OCI-LY3 (cell line): ENCODE data around the gene NEK9.

Experiments used
- H2AFZ ChIP-seq: fragments of 200-600, 300-600 bp; shearing (Covaris generic); 2 replicates; pipeline ENCODE4 v1.6.0; 2014; ENCODE audit warnings: antibody characterized with exemption, low read depth, low read length
- H3K27ac ChIP-seq: fragments of 200-600, 300-600 bp; sonication (generic); 2 replicates; pipeline ENCODE4 v1.5.1; 2014; ENCODE audit warnings: mild to moderate bottlenecking, low read length, moderate library complexity, mixed read lengths
- H3K27me3 ChIP-seq: fragments of 200-600, 300-600 bp; sonication (generic); 2 replicates; pipeline ENCODE4 v1.6.1; 2014; ENCODE audit warnings: low read depth, low read length, mixed read lengths
- H3K36me3 ChIP-seq: fragments of 200-600, 300-600 bp; sonication (generic); replicated peaks from 2 replicates; pipeline ENCODE3; 2014; ENCODE audit warnings: low read depth, low read length, mixed read lengths
- H3K4me1 ChIP-seq: fragments of 300-600, 200-600 bp; sonication (generic); 2 replicates; pipeline ENCODE4 v1.6.1; 2014; ENCODE audit warnings: low read length, mixed read lengths
- H3K4me2 ChIP-seq: fragments of 200-600, 300-600 bp; sonication (generic); 2 replicates; pipeline ENCODE4 v1.6.1; 2014; ENCODE audit warnings: low read length, mixed read lengths
- H3K4me3 ChIP-seq: fragments of 300-600, 200-600 bp; sonication (generic); 2 replicates; pipeline ENCODE4 v1.5.1; 2014; ENCODE audit warnings: antibody characterized with exemption, mild to moderate bottlenecking, low read length, moderate library complexity
- H3K79me2 ChIP-seq: fragments of 300-600, 200-600 bp; shearing (Covaris generic); 2 replicates; pipeline ENCODE4 v1.6.1; 2014; ENCODE audit warnings: mild to moderate bottlenecking, low read length, mixed read lengths
- H3K9ac ChIP-seq: fragments of 300-600, 200-600 bp; shearing (Covaris generic); 2 replicates; pipeline ENCODE4 v1.6.0; 2014; ENCODE audit warnings: mild to moderate bottlenecking, low read length, moderate library complexity
- H3K9me3 ChIP-seq: fragments of 200-600, 300-600 bp; shearing (Covaris generic); 2 replicates; pipeline ENCODE4 v1.6.1; 2014; ENCODE audit warnings: low read length, mixed read lengths; ENCODE audit not compliant: insufficient read depth
- H4K20me1 ChIP-seq: fragments of 200-600, 300-600 bp; sonication (generic); 2 replicates; pipeline ENCODE4 v1.6.1; 2016; ENCODE audit warnings: low read length, mixed read lengths; ENCODE audit not compliant: insufficient read depth
- EZH2phosphoT487 ChIP-seq: fragments of 200-600 bp; shearing (Covaris generic); IDR thresholded peaks from 2 replicates; pipeline ENCODE4 v1.6.1; 2018; ENCODE audit warnings: antibody characterized with exemption, mixed run types, low read depth
- TF ChIP-seq, protein P1 (sequence below): fragments of 200-600, 300-600 bp; sonication (generic); IDR thresholded peaks from 2 replicates; pipeline ENCODE4 v1.5.1; 2014; ENCODE audit warnings: antibody characterized with exemption, low read length, low read depth

Gene NEK9

DNA sequence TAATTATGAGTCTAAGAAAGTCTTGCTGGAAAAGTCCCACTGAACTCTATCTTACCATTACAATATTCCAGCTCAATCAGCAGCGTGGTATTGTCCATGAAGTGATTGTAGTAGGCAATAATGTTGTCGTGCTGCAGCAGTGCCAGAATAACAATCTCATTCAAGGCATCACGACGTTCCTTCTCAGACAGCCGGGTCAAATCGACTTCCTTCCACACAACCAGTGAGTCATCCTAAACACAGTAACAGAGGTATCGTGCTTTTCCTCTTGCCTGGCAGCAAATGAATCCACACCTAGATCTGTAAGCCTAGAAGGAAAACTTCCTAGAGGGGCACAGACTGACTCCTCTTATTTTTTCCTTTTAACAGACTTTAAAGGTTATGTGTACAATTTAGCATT, 2.9 kb downstream of the NEK9 start:
- Histone ChIP-seq H3K79me2 (peaks cover 34% of the 10 kb centered on the region), H3K4me3 (no peak overlapping the region), H3K36me3 (peaks cover 21% of the 10 kb centered on the region), H3K27ac (no peak overlapping the region), H3K4me1 (peaks cover 15% of the 10 kb centered on the region), H3K9me3 (no peaks in the 10 kb centered on the region), H3K4me2 (no peak overlapping the region), H3K27me3 (no peaks in the 10 kb centered on the region), H3K9ac (no peak overlapping the region), H2AFZ (no peak overlapping the region), H4K20me1 (no peaks in the 10 kb centered on the region)
- TF ChIP-seq, protein P1, sequence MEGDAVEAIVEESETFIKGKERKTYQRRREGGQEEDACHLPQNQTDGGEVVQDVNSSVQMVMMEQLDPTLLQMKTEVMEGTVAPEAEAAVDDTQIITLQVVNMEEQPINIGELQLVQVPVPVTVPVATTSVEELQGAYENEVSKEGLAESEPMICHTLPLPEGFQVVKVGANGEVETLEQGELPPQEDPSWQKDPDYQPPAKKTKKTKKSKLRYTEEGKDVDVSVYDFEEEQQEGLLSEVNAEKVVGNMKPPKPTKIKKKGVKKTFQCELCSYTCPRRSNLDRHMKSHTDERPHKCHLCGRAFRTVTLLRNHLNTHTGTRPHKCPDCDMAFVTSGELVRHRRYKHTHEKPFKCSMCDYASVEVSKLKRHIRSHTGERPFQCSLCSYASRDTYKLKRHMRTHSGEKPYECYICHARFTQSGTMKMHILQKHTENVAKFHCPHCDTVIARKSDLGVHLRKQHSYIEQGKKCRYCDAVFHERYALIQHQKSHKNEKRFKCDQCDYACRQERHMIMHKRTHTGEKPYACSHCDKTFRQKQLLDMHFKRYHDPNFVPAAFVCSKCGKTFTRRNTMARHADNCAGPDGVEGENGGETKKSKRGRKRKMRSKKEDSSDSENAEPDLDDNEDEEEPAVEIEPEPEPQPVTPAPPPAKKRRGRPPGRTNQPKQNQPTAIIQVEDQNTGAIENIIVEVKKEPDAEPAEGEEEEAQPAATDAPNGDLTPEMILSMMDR, result no peak
- no peak for TF ChIP-seq EZH2phosphoT487

DNA sequence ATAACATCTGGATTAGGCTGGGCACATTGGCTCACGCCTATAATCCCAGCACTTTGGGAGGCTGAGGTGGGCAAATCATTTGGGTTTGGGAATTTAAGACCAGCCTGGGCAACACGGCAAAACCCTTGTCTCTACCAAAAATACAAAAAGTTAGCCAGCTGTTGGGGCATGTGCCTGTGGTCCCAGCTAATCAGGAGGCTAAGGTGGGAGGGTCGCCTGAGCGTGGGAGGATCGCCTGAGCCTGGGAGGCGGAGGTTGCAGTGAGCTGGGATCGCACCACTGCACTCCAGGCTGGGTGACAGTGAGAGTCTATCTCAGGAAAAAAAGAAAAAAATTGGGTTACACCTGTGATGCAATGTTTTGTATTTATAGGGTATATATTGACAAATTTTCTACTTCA, 5.3 kb downstream of the NEK9 start:
- H3K4me1 ChIP-seq, result peaks cover 8% of the 10 kb centered on the region
- no peaks in the 10 kb centered on the region for H3K9me3 ChIP-seq
- no peak overlapping the region for H3K9ac ChIP-seq
- TF ChIP-seq EZH2phosphoT487, result no peak
- TF ChIP-seq, protein P1, result no peak
- no peaks in the 10 kb centered on the region for H3K27me3 ChIP-seq
- H3K79me2 ChIP-seq, result peaks cover 17% of the 10 kb centered on the region
- H3K4me2 ChIP-seq, result no peak overlapping the region
- no peak overlapping the region for H3K27ac ChIP-seq
- no peaks in the 10 kb centered on the region for H4K20me1 ChIP-seq
- H3K4me3 ChIP-seq, result no peak overlapping the region
- H3K36me3 ChIP-seq, result peaks cover 39% of the 10 kb centered on the region
- H2AFZ ChIP-seq, result no peak overlapping the region

DNA sequence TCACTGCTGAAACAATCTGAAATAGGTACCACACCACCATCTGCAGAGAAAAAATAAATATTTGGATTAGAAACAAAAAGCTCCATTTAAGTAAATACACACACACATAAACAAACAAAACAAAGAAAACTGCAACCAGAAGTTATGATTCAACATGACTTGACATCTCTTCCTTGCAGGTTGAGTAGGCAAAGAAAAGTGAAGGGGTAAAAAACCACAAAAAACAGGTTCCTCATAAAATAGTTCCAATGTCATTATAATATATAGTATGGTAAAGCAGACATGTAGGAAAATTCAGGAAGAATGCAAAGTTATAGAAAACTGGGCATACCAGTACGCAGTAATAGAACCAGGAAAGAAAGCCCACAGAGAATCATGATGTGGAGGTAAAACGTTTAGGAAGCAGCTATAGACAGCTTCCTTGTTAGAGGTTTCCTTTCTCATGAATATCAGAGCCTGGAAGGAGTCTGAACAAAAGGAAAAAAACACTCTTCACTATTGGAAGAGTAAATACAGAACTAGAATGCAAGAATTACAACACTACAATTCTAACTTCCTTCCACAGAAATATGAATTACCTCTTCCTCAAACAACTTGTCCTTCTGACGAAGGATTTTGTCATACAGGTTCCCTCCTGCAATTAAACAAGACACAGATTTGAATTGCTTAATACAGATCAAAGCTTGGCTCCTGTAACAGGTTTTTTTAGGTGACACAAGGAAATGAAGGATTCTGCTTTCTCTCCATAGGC, 6.1 kb downstream of the NEK9 start:
- Histone ChIP-seq H3K9me3 (no peaks in the 10 kb centered on the region), H3K27ac (no peak overlapping the region), H3K79me2 (peaks cover 9% of the 10 kb centered on the region), H3K4me3 (no peak overlapping the region), H4K20me1 (no peaks in the 10 kb centered on the region), H3K27me3 (no peaks in the 10 kb centered on the region), H3K36me3 (peaks cover 44% of the 10 kb centered on the region), H3K9ac (no peak overlapping the region), H2AFZ (no peak overlapping the region), H3K4me1 (peaks cover 5% of the 10 kb centered on the region), H3K4me2 (no peak overlapping the region)
- TF ChIP-seq, protein P1, result no peak
- no peak for TF ChIP-seq EZH2phosphoT487

DNA sequence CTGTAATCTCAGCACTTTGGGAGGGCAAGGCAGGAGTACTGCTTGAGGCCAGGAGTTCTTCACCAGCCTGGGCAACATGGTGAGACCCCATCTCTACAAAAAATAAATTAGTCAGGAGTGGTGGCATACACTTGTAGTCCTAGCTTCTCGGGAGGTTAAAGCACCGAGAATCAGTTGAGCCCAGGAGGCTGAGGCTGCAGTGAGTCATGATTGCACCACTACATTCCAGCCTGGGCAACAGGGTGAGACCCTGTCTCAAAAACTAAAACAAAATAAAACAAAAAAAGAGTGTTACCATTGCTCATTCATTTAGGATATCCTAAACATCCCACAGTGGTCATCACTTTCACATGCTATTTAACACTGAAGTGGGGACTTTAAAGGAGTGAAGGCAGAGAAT, 7.8 kb downstream of the NEK9 start:
- Histone ChIP-seq H3K9me3 (no peaks in the 10 kb centered on the region), H3K36me3 (peaks cover 45% of the 10 kb centered on the region), H2AFZ (no peak overlapping the region), H3K4me2 (no peak overlapping the region), H3K27ac (no peak overlapping the region), H4K20me1 (no peaks in the 10 kb centered on the region), H3K4me3 (no peak overlapping the region), H3K27me3 (no peaks in the 10 kb centered on the region), H3K79me2 (no peaks in the 10 kb centered on the region), H3K9ac (no peak overlapping the region), H3K4me1 (no peaks in the 10 kb centered on the region)
- TF ChIP-seq, protein P1, result no peak
- TF ChIP-seq EZH2phosphoT487, result no peak
